CD4-positive, alpha-beta memory T cell (primary cell): ENCODE results near the gene ELOVL1. TPM values are rescaled to one million over a fixed set of nuclear protein-coding genes. Genes with fewer than 3 reads are reported as not detected.

Experiments
- CTCF ChIA-PET: fragments of 350-600 bp; sonication (Branson Sonifier 250); formaldehyde crosslinking; loops from one replicate; lab custom pipeline; 2021; ENCODE audit warnings: inconsistent platforms; ENCODE audit not compliant: partially characterized antibody; lab: Charles Lee
- POLR2A ChIA-PET: fragments of 350-600 bp; sonication (Branson Sonifier 250); formaldehyde crosslinking; loops from one replicate; lab custom pipeline; 2021; ENCODE audit not compliant: partially characterized antibody; lab: Charles Lee
- DNase-seq, 5 donors: peaks; one replicate each; pipeline versions ENCODE4 v3.0.0 to v3.0.0-alpha.2; 2020 to 2022; ENCODE audit warnings: mixed read lengths in 1 of 5
- H3K27ac ChIP-seq: one replicate; pipeline ENCODE4 v1.7.0; 2013; ENCODE audit warnings: low read depth, low read length
- H3K27me3 ChIP-seq: 2 replicates; pipeline ENCODE4 v1.7.0; 2013; ENCODE audit warnings: mild to moderate bottlenecking, low read length, moderate library complexity; ENCODE audit not compliant: insufficient read depth
- H3K36me3 ChIP-seq: 2 replicates; pipeline ENCODE4 v1.7.0; 2013; ENCODE audit warnings: mild to moderate bottlenecking, low read length, moderate library complexity; ENCODE audit not compliant: insufficient read depth
- H3K4me1 ChIP-seq: 2 replicates; pipeline ENCODE4 v1.7.0; 2013; ENCODE audit warnings: mild to moderate bottlenecking, low read length, moderate library complexity; ENCODE audit not compliant: insufficient read depth
- H3K4me3 ChIP-seq, 2 donors: one replicate each; pipeline ENCODE4 v1.7.0; 2013; ENCODE audit warnings: low read length in 2 of 2, mild to moderate bottlenecking in 1 of 2
- H3K9me3 ChIP-seq, 2 donors: one replicate each; pipeline ENCODE4 v1.7.0; 2013; ENCODE audit warnings: low read length in 2 of 2, control low read depth in 1 of 2; ENCODE audit not compliant: control insufficient read depth in 1 of 2
- H3K27ac Mint-ChIP-seq, 7 donors: one replicate each; pipeline ENCODE4 v1.8.0; 2020 to 2021; ENCODE audit warnings: mixed read lengths in 7 of 7, mild to moderate bottlenecking in 6 of 7, inconsistent platforms in 3 of 7, moderate library complexity in 3 of 7
- H3K27me3 Mint-ChIP-seq, 2 donors: one replicate each; pipeline ENCODE4 v1.8.0; 2020 to 2021; ENCODE audit warnings: mixed read lengths in 2 of 2
- H3K36me3 Mint-ChIP-seq, 2 donors: one replicate each; pipeline ENCODE4 v1.8.0; 2020 to 2021; ENCODE audit warnings: mixed read lengths in 2 of 2, inconsistent platforms in 1 of 2, mild to moderate bottlenecking in 1 of 2
- H3K4me1 Mint-ChIP-seq, 4 donors: one replicate each; pipeline ENCODE4 v1.8.0; 2020 to 2021; ENCODE audit warnings: mixed read lengths in 4 of 4, mild to moderate bottlenecking in 1 of 4
- H3K4me3 Mint-ChIP-seq, 8 donors: one replicate each; pipeline ENCODE4 v1.8.0; 2020 to 2021; ENCODE audit warnings: mixed read lengths in 8 of 8, mild to moderate bottlenecking in 7 of 8, moderate library complexity in 6 of 8, inconsistent platforms in 3 of 8
- H3K9me3 Mint-ChIP-seq, 8 donors: one replicate each; pipeline ENCODE4 v1.8.0; 2020 to 2021; ENCODE audit warnings: mixed read lengths in 8 of 8, mild to moderate bottlenecking in 5 of 8, inconsistent platforms in 3 of 8, moderate library complexity in 1 of 8
- intact Hi-C: fragments of 100-400 bp; cut with micrococcal nuclease; formaldehyde crosslinking; loops from one replicate; pipeline ENCODE4 v1.15.1; 2023
- polyA plus RNA-seq, 2 donors: library from polyadenylated mRNA; unstranded; fragments of 300-500 nt; fragmentation: Illumina TruSeq; gene quantifications; one replicate each; pipeline ENCODE4 v1.2.3, GENCODE V29; 2021
- total RNA-seq, 2 experiments: library from RNA; stranded (reverse); gene quantifications; one replicate each; pipeline ENCODE4 v1.2.3, GENCODE V29; 2021

ELOVL1 gene
- total and polyA plus RNA-seq, 4 experiments from 2014 or later: 45.3 to 99.3 (median 66.2) TPM

- CTCF ChIA-PET: interaction anchor here (0.7 to 1.6 kb wide), 6 partner anchors 9 to 132 kb away, joined by 3 to 15 read pairs (median 3); partner anchors contain the start of gene ELOVL1
- intact Hi-C loops: loop anchor here (1.0 to 2.0 kb wide), 4 partner anchors 9 to 182 kb away; partner anchors contain the start of genes ELOVL1, MED8 and SZT2
- Histone ChIP-seq H3K27ac (peak within 1 kb of the TSS; percentile 67), H3K4me1 (peaks cover 21% of the 10 kb centered on the region), H3K36me3 (peaks cover 22% of the 10 kb centered on the region), H3K9me3 (no peaks in the 10 kb centered on the region), H3K4me3 (peak within 1 kb of the TSS; percentile 58 to 87), H3K27me3 (no peaks in the 10 kb centered on the region)
- Mint-ChIP-seq H3K27ac (peak within 1 kb of the TSS; percentile 59 to 96 (median 89)), H3K27me3 (no peaks in the 10 kb centered on the region), H3K4me1 (peaks cover 9 to 27% (median 17%) of the 10 kb centered on the region in 4 donors), H3K36me3 (peaks cover 11 to 22% of the 10 kb centered on the region in 2 donors), H3K9me3 (no peaks in the 10 kb centered on the region), H3K4me3 (peak within 1 kb of the TSS; percentile 86 to 93 (median 90))
- peak; percentile 94 to 98 (median 96) for DNase-seq
- POLR2A ChIA-PET: interaction anchor here (0.9 to 2.8 kb wide), 9 partner anchors 9 to 588 kb away, joined by 3 to 47 read pairs (median 5); partner anchors contain the start of genes ELOVL1, IPO13, MED8 and SZT2
Measured at GRCh38 chr1:43358746-43359693, 8.8 kb downstream of the ELOVL1 start, which contains the start of gene CDC20. CDC20 (plus strand) TSS chr1:43358981; CDS start chr1:43359216, 235 bp downstream.

- peak overlapping the region; percentile 67 for H3K27ac ChIP-seq
- intact Hi-C loops: loop anchor here (1.0 to 2.0 kb wide), 4 partner anchors 9 to 181 kb away; partner anchors contain the start of genes ELOVL1, MED8 and SZT2
- ChIA-PET POLR2A (interaction anchor here (0.8 to 2.8 kb wide), 10 partner anchors 9 to 589 kb away, joined by 3 to 47 read pairs (median 4); partner anchors contain the start of genes ELOVL1, IPO13, MED8 and SZT2), CTCF (interaction anchor here (0.7 to 1.6 kb wide), 7 partner anchors 9 to 577 kb away, joined by 3 to 15 read pairs (median 3); partner anchors contain the start of gene ELOVL1)
- H3K9me3 ChIP-seq: no peaks in the 10 kb centered on the region
- Mint-ChIP-seq H3K36me3 (peaks cover 8 to 17% of the 10 kb centered on the region in 2 donors), H3K27ac (peak overlapping the region; percentile 59 to 96 (median 89)), H3K27me3 (no peaks in the 10 kb centered on the region), H3K9me3 (no peaks in the 10 kb centered on the region), H3K4me3 (peak overlapping the region; percentile 86 to 93 (median 90)), H3K4me1 (peaks cover 10 to 27% (median 17%) of the 10 kb centered on the region in 4 donors)
- H3K27me3 ChIP-seq: no peaks in the 10 kb centered on the region
- H3K4me3 ChIP-seq: peak overlapping the region; percentile 58 to 87
- H3K36me3 ChIP-seq: peaks cover 14% of the 10 kb centered on the region
- DNase-seq: peak in 3 of 5 donors; percentile 17 to 22 (median 18)
- H3K4me1 ChIP-seq: peaks cover 21% of the 10 kb centered on the region
Measured at GRCh38 chr1:43358121-43358745, 9.6 kb downstream of the ELOVL1 start.

- Histone ChIP-seq H3K36me3 (peaks cover 10% of the 10 kb centered on the region), H3K27me3 (no peaks in the 10 kb centered on the region), H3K4me3 (no peak overlapping the region), H3K4me1 (peaks cover 21% of the 10 kb centered on the region), H3K27ac (no peak overlapping the region), H3K9me3 (no peaks in the 10 kb centered on the region)
- Mint-ChIP-seq H3K27me3 (no peaks in the 10 kb centered on the region), H3K4me3 (peak overlapping the region in 1 of 8 donors; percentile 33), H3K9me3 (no peaks in the 10 kb centered on the region), H3K4me1 (peaks cover 10 to 27% (median 17%) of the 10 kb centered on the region in 4 donors), H3K36me3 (peaks cover 3 to 10% of the 10 kb centered on the region in 2 donors), H3K27ac (no peak overlapping the region)
- POLR2A ChIA-PET: interaction anchor here (1.2 to 2.8 kb wide), 5 partner anchors 9 to 591 kb away, joined by 3 to 47 read pairs (median 8); partner anchors contain the start of genes C1orf50, ELOVL1, MED8 and P3H1
- intact Hi-C loops: no loop called here
- CTCF ChIA-PET: interaction anchor here (1.0 to 1.4 kb wide), 2 partner anchors 11 to 578 kb away, joined by 3 to 5 read pairs; no protein-coding TSS in a partner anchor
- DNase-seq: no peak
Measured at GRCh38 chr1:43357251-43357650, 10.6 kb downstream of the ELOVL1 start.

GRCh38 chr1:43354936-43355335 lies 12.9 kb downstream of the ELOVL1 start:
- Mint-ChIP-seq H3K27ac (no peak overlapping the region), H3K36me3 (peaks cover 2 to 3% of the 10 kb centered on the region in 2 donors), H3K4me3 (no peak overlapping the region), H3K9me3 (no peaks in the 10 kb centered on the region), H3K27me3 (no peaks in the 10 kb centered on the region), H3K4me1 (peaks cover 10 to 28% (median 16%) of the 10 kb centered on the region in 4 donors)
- Histone ChIP-seq H3K27me3 (no peaks in the 10 kb centered on the region), H3K4me3 (no peak overlapping the region), H3K27ac (no peak overlapping the region), H3K4me1 (peaks cover 14% of the 10 kb centered on the region), H3K36me3 (no peaks in the 10 kb centered on the region), H3K9me3 (no peaks in the 10 kb centered on the region)
- ChIA-PET CTCF (interaction anchor here (1.7 kb wide), 1 partner anchor 128 kb away, joined by 3 read pairs; no protein-coding TSS in a partner anchor), POLR2A (no interaction called here)
- intact Hi-C loops: no loop called here
- no peak for DNase-seq

GRCh38 chr1:43354471-43354870 lies 13.3 kb downstream of the ELOVL1 start:
- intact Hi-C loops: no loop called here
- ChIA-PET POLR2A (no interaction called here), CTCF (interaction anchor here (1.7 kb wide), 1 partner anchor 128 kb away, joined by 3 read pairs; no protein-coding TSS in a partner anchor)

GRCh38 chr1:43352881-43353280 lies 14.9 kb downstream of the ELOVL1 start:
- Histone ChIP-seq H3K4me3 (no peak overlapping the region), H3K4me1 (peaks cover 8% of the 10 kb centered on the region), H3K27ac (no peak overlapping the region), H3K9me3 (no peaks in the 10 kb centered on the region), H3K36me3 (no peaks in the 10 kb centered on the region), H3K27me3 (no peaks in the 10 kb centered on the region)
- ChIA-PET CTCF (interaction anchor here (1.3 to 1.7 kb wide), 2 partner anchors 13 to 126 kb away, joined by 3 read pairs; no protein-coding TSS in a partner anchor), POLR2A (no interaction called here)
- H3K27me3 Mint-ChIP-seq: no peaks in the 10 kb centered on the region
- H3K9me3 Mint-ChIP-seq: no peaks in the 10 kb centered on the region
- H3K4me1 Mint-ChIP-seq: peaks cover 7 to 18% (median 12%) of the 10 kb centered on the region in 4 donors
- H3K27ac Mint-ChIP-seq: peak overlapping the region; percentile 4 to 92 (median 68)
- H3K36me3 Mint-ChIP-seq: peaks cover 0 to 3% of the 10 kb centered on the region in 2 donors
- no peak overlapping the region for H3K4me3 Mint-ChIP-seq
- intact Hi-C loops: no loop called here
- no peak for DNase-seq

More at GRCh38 chr1:43354471-43354870, 13.3 kb downstream of the ELOVL1 start:
- peaks cover 17% of the 10 kb centered on the region for H3K4me1 ChIP-seq
- no peak overlapping the region for H3K27ac ChIP-seq
- no peaks in the 10 kb centered on the region for H3K27me3 Mint-ChIP-seq
- peaks cover 2 to 3% of the 10 kb centered on the region in 2 donors for H3K36me3 Mint-ChIP-seq
- no peak overlapping the region for H3K27ac Mint-ChIP-seq
- H3K9me3 ChIP-seq: no peaks in the 10 kb centered on the region
- no peak overlapping the region for H3K4me3 Mint-ChIP-seq
- no peak overlapping the region for H3K4me3 ChIP-seq
- no peaks in the 10 kb centered on the region for H3K36me3 ChIP-seq
- no peaks in the 10 kb centered on the region for H3K27me3 ChIP-seq
- DNase-seq: no peak
- H3K4me1 Mint-ChIP-seq: peaks cover 13 to 28% (median 17%) of the 10 kb centered on the region in 4 donors
- H3K9me3 Mint-ChIP-seq: no peaks in the 10 kb centered on the region
